K562 (cell line): ENCODE measurements around the gene HMOX1. TPM values are rescaled to one million over a fixed set of nuclear protein-coding genes. Genes with fewer than 3 reads are reported as not detected.

Experiments used
- ARID3B ChIP-seq: fragments of 250-450 bp; sonication (Bioruptor Pico); IDR thresholded peaks from 2 replicates; pipeline ENCODE4 v1.4.0; 2020; ENCODE audit warnings: borderline replicate concordance
- ASH1L ChIP-seq: fragments of 450-650 bp; IDR thresholded peaks from 2 replicates; pipeline ENCODE4 v1.6.1; 2018; ENCODE audit warnings: borderline replicate concordance, mild to moderate bottlenecking, low read depth; ENCODE audit not compliant: partially characterized antibody
- ATF2 ChIP-seq: sonication (generic); formaldehyde crosslinking; IDR thresholded peaks from 2 replicates; pipeline ENCODE4 v1.8.1; 2022; ENCODE audit warnings: missing genetic modification reagents
- CBFA2T3 ChIP-seq: fragments of 450-650 bp; IDR thresholded peaks from 2 replicates; pipeline ENCODE4 v1.6.1; 2017
- CREB3L1 ChIP-seq: fragments of 450-650 bp; IDR thresholded peaks from 2 replicates; pipeline ENCODE4 v1.6.1; 2014; ENCODE audit warnings: low read depth, mild to moderate bottlenecking, moderate library complexity, borderline replicate concordance
- CREBBP ChIP-seq: IDR thresholded peaks from one replicate; pipeline ENCODE4 v1.6.1; 2012; ENCODE audit warnings: low read depth, mild to moderate bottlenecking, control low read depth, inconsistent platforms, low read length
- E2F3 ChIP-seq: fragments of 250-450 bp; sonication (Bioruptor Pico); IDR thresholded peaks from 2 replicates; pipeline ENCODE4 v1.4.0; 2020; ENCODE audit warnings: mild to moderate bottlenecking
- ETV5 ChIP-seq: sonication (generic); formaldehyde crosslinking; IDR thresholded peaks from 2 replicates; pipeline ENCODE4 v1.4.0; 2020; ENCODE audit warnings: low read depth, mild to moderate bottlenecking, missing genetic modification reagents
- ID3 ChIP-seq, 2 experiments: fragments of 250-450 bp in 1 of 2; fragments of 450-650 bp in 1 of 2; sonication (Bioruptor Pico) in 1 of 2; IDR thresholded peaks; 2 replicates each; pipeline versions ENCODE4 v1.6.1 to v1.8.0; 2016 to 2021; ENCODE audit warnings: mild to moderate bottlenecking in 2 of 2, moderate library complexity in 2 of 2, missing compliant biosample characterization in 1 of 2, missing genetic modification characterization in 1 of 2
- NR2C1 ChIP-seq, 2 experiments: fragments of 450-650 bp; IDR thresholded peaks; 2 replicates each; pipeline ENCODE4 v1.6.1; 2017; ENCODE audit warnings: mild to moderate bottlenecking in 2 of 2, antibody characterized with exemption in 1 of 2, inconsistent platforms in 1 of 2, missing compliant biosample characterization in 1 of 2, missing genetic modification characterization in 1 of 2
- NR3C1 ChIP-seq: sonication (generic); formaldehyde crosslinking; IDR thresholded peaks from 2 replicates; pipeline ENCODE4 v1.8.1; 2022; ENCODE audit warnings: missing genetic modification reagents
- PHF20 ChIP-seq: fragments of 450-650 bp; IDR thresholded peaks from 2 replicates; pipeline ENCODE4 v1.6.1; 2018; ENCODE audit not compliant: partially characterized antibody
- RBBP5 ChIP-seq: fragments of 200-600 bp; sonication (generic); IDR thresholded peaks from 2 replicates; pipeline ENCODE4 v1.6.1; 2012; ENCODE audit warnings: borderline replicate concordance, mild to moderate bottlenecking, low read length, control low read depth, inconsistent platforms; ENCODE audit not compliant: insufficient read depth, poor library complexity, severe bottlenecking
- TAF1 ChIP-seq: IDR thresholded peaks from 2 replicates; pipeline ENCODE4 v1.6.1; 2011; ENCODE audit warnings: mild to moderate bottlenecking, low read length, moderate library complexity; ENCODE audit not compliant: insufficient read depth, control insufficient read depth, severe bottlenecking; ENCODE audit errors: extremely low read depth
- ZBTB2 ChIP-seq: fragments of 450-650 bp; IDR thresholded peaks from 2 replicates; pipeline ENCODE4 v1.6.1; 2016; ENCODE audit warnings: antibody characterized with exemption
- ZNF780A ChIP-seq: fragments of 250-450 bp; sonication (Bioruptor Pico); IDR thresholded peaks from 2 replicates; pipeline ENCODE4 v1.5.0; 2021; ENCODE audit warnings: mild to moderate bottlenecking
- polyA plus RNA-seq, 8 experiments: library from polyadenylated mRNA; depleted of rRNA in 4 of 8; stranded (reverse) in 5 of 8; unstranded in 3 of 8; fragments of >200 nt; fragmentation: Nextera tagmentation in 2 of 8; fragmentation: Illumina TruSeq in 1 of 8; extraction: Ambion mirVana in 2 of 8; extraction: Trizol in 1 of 8; gene quantifications; 2 replicates each; pipeline versions ENCODE4 v1.2.1 to v1.2.3, GENCODE V29; 2011 to 2014; ENCODE audit warnings: inconsistent platforms in 1 of 8, missing spikeins in 1 of 8
- total RNA-seq, 7 experiments: library from RNA; depleted of rRNA in 6 of 7; stranded (reverse); fragments of >200 nt in 6 of 7; fragmentation: Illumina TruSeq in 2 of 7; extraction: Trizol in 2 of 7; gene quantifications; 2 replicates each; pipeline versions ENCODE4 v1.2.1 to v1.2.3, GENCODE V29; 2011 to 2021; ENCODE audit warnings: low replicate concordance in 1 of 7

HMOX1 gene
- total and polyA plus RNA-seq, 9 of the 15 experiments (the other 6 are each of a cell fraction or from before 2014, with no cell fraction given), result not detected

GRCh38 chr22:35399678-35400500 is 19.0 kb downstream of the HMOX1 start, which contains the start of gene MCM5 (continued):
- TF ChIP-seq ARID3B, result no peak
- peak; percentile 87 for TF ChIP-seq ASH1L
- TF ChIP-seq ID3 (CRISPR knock-in tag; IDR thresholded peaks at IDR 0.05), result no peak
- TF ChIP-seq ID3 (tag; IDR thresholded peaks at IDR 0.05), result 0 out of 2 replicates have a peak, but pooled peaks have one; percentile 29
- TF ChIP-seq RBBP5, result no peak
- TF ChIP-seq ZBTB2, result no peak
- TF ChIP-seq CREBBP, result no peak
- no peak for TF ChIP-seq NR3C1
- TF ChIP-seq E2F3 (CRISPR knock-in tag), result peak; percentile 86; the same call in 1 of the 2 replicates
- peak; percentile 68; the same call in 1 of the 2 replicates for TF ChIP-seq ETV5 (CRISPR knock-in tag)
- TF ChIP-seq CREB3L1, result no peak
- no peak for TF ChIP-seq ZNF780A (CRISPR knock-in tag)
- no peak for TF ChIP-seq ATF2
- TF ChIP-seq TAF1, result peak; percentile 90
- TF ChIP-seq NR2C1 (IDR thresholded peaks at IDR 0.05), result peak; percentile 36; the same call in 1 of the 2 replicates
- TF ChIP-seq NR2C1 (tag; IDR thresholded peaks at IDR 0.05), result no peak
- peak; percentile 62 for TF ChIP-seq PHF20
- no peak for TF ChIP-seq CBFA2T3
